Caco-2 (cell line): ENCODE measurements around the gene R3HDM2. TPM values are rescaled to one million over a fixed set of nuclear protein-coding genes. Genes with fewer than 3 reads are reported as not detected.

Experiments
- BruUV-seq: library from RNA; stranded (reverse); fragments of 400-500 nt; replicated peaks from 2 replicates; lab custom pipeline; 2021; lab: Mats Ljungman, UMichigan
- CTCF ChIA-PET: fragments of 300-600 bp; sonication (Branson Sonifier 250); formaldehyde crosslinking; loops from one replicate; lab custom pipeline; 2022; ENCODE audit warnings: antibody characterized with exemption; lab: Charles Lee
- POLR2A ChIA-PET: fragments of 300-600 bp; sonication (Branson Sonifier 250); formaldehyde crosslinking; loops from one replicate; lab custom pipeline; 2022; ENCODE audit warnings: antibody characterized with exemption; lab: Charles Lee
- DNase-seq, 2 experiments: peaks; one replicate each; pipeline versions ENCODE4 v3.0.0 to v3.0.0-alpha.2; 2020 to 2022
- H3K27me3 ChIP-seq: replicated peaks from 2 replicates; pipeline ENCODE4 v1.6.0; 2011; ENCODE audit warnings: low read length; ENCODE audit not compliant: control insufficient read depth, insufficient read depth
- H3K36me3 ChIP-seq: 2 replicates; pipeline ENCODE4 v1.5.1; 2011; ENCODE audit warnings: low read length; ENCODE audit not compliant: control insufficient read depth, insufficient read depth
- H3K4me1 ChIP-seq: fragments of 250-450 bp; sonication (Bioruptor Pico); 2 replicates; pipeline ENCODE4 v1.5.1; 2020; ENCODE audit warnings: mild to moderate bottlenecking
- H3K4me3 ChIP-seq: 2 replicates; pipeline ENCODE4 v1.5.1; 2011; ENCODE audit warnings: low read depth, mild to moderate bottlenecking, control low read depth, low read length
- H3K9me3 ChIP-seq: fragments of 250-450 bp; sonication (Bioruptor Pico); 2 replicates; pipeline ENCODE4 v1.5.1; 2020; ENCODE audit warnings: mild to moderate bottlenecking, moderate library complexity
- H3K27ac Mint-ChIP-seq: one replicate; pipeline ENCODE4 v1.8.0; 2022; ENCODE audit warnings: mixed read lengths; ENCODE audit not compliant: unreplicated experiment
- H3K27me3 Mint-ChIP-seq: one replicate; pipeline ENCODE4 v1.8.0; 2022; ENCODE audit warnings: mixed read lengths; ENCODE audit not compliant: insufficient read depth, unreplicated experiment
- H3K36me3 Mint-ChIP-seq: one replicate; pipeline ENCODE4 v1.8.0; 2022; ENCODE audit warnings: mild to moderate bottlenecking, mixed read lengths; ENCODE audit not compliant: insufficient read depth, unreplicated experiment
- H3K4me1 Mint-ChIP-seq: one replicate; pipeline ENCODE4 v1.8.0; 2022; ENCODE audit warnings: low read depth, mixed read lengths; ENCODE audit not compliant: unreplicated experiment
- H3K4me3 Mint-ChIP-seq: one replicate; pipeline ENCODE4 v1.8.0; 2022; ENCODE audit warnings: mild to moderate bottlenecking, moderate library complexity, mixed read lengths; ENCODE audit not compliant: unreplicated experiment
- H3K9me3 Mint-ChIP-seq: one replicate; pipeline ENCODE4 v1.8.0; 2022; ENCODE audit warnings: mixed read lengths; ENCODE audit not compliant: unreplicated experiment
- intact Hi-C: fragments of 100-400 bp; cut with micrococcal nuclease; formaldehyde crosslinking; loops from one replicate; pipeline ENCODE4 v1.10.0; 2022; ENCODE audit not compliant: unreplicated experiment
- total RNA-seq: library from RNA; stranded (reverse); gene quantifications from 2 replicates; pipeline ENCODE4 v1.2.3, GENCODE V29; 2022
- TF ChIP-seq, protein P1 (sequence below), 2 experiments: fragments of 200-600 bp in 1 of 2; IDR thresholded peaks; 1 replicate in 1 of 2; 2 replicates in 1 of 2; pipeline versions ENCODE4 v1.5.1 to v1.8.0; 2011 to 2022; ENCODE audit warnings: antibody characterized with exemption in 1 of 2, control low read depth in 1 of 2, inconsistent platforms in 1 of 2, low read depth in 1 of 2, low read length in 1 of 2, mild to moderate bottlenecking in 1 of 2, moderate library complexity in 1 of 2; ENCODE audit not compliant: insufficient read depth in 1 of 2, severe bottlenecking in 1 of 2, unreplicated experiment in 1 of 2

The R3HDM2 gene
- total RNA-seq, 1 experiment from 2014 or later, result 33.7 TPM

GRCh38 chr12:57479043-57479375, 48.2 kb upstream of the R3HDM2 start:
- Mint-ChIP-seq H3K36me3 (no peaks in the 10 kb centered on the region), H3K27me3 (peaks cover 19% of the 10 kb centered on the region), H3K4me3 (no peak overlapping the region), H3K4me1 (peaks cover 11% of the 10 kb centered on the region), H3K9me3 (no peaks in the 10 kb centered on the region), H3K27ac (no peak overlapping the region)
- H3K4me1 ChIP-seq, result no peaks in the 10 kb centered on the region
- POLR2A ChIA-PET, result no interaction called here
- no TSS peak for BruUV-seq
- H3K4me3 ChIP-seq, result no peak overlapping the region
- CTCF ChIA-PET, result no interaction called here
- TF ChIP-seq, protein P1, sequence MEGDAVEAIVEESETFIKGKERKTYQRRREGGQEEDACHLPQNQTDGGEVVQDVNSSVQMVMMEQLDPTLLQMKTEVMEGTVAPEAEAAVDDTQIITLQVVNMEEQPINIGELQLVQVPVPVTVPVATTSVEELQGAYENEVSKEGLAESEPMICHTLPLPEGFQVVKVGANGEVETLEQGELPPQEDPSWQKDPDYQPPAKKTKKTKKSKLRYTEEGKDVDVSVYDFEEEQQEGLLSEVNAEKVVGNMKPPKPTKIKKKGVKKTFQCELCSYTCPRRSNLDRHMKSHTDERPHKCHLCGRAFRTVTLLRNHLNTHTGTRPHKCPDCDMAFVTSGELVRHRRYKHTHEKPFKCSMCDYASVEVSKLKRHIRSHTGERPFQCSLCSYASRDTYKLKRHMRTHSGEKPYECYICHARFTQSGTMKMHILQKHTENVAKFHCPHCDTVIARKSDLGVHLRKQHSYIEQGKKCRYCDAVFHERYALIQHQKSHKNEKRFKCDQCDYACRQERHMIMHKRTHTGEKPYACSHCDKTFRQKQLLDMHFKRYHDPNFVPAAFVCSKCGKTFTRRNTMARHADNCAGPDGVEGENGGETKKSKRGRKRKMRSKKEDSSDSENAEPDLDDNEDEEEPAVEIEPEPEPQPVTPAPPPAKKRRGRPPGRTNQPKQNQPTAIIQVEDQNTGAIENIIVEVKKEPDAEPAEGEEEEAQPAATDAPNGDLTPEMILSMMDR (IDR thresholded peaks at IDR 0.05; ENCODE audit: insufficient read depth in 1 of 2, low read depth in 1 of 2, low read length in 1 of 2, severe bottlenecking in 1 of 2, unreplicated experiment in 1 of 2), result no peak
- intact Hi-C loops, result no loop called here
- H3K9me3 ChIP-seq, result no peaks in the 10 kb centered on the region
- DNase-seq, result no peak
- no peaks in the 10 kb centered on the region for H3K27me3 ChIP-seq
- no peaks in the 10 kb centered on the region for H3K36me3 ChIP-seq

- TF ChIP-seq, protein P1 (IDR thresholded peaks at IDR 0.05; ENCODE audit: insufficient read depth in 1 of 2, low read depth in 1 of 2, low read length in 1 of 2, severe bottlenecking in 1 of 2, unreplicated experiment in 1 of 2), result no peak
- ChIA-PET POLR2A (no interaction called here), CTCF (no interaction called here)
- Mint-ChIP-seq H3K36me3 (no peaks in the 10 kb centered on the region), H3K27me3 (peaks cover 19% of the 10 kb centered on the region), H3K9me3 (no peaks in the 10 kb centered on the region), H3K4me1 (peaks cover 4% of the 10 kb centered on the region), H3K4me3 (no peak overlapping the region), H3K27ac (no peak overlapping the region)
- Histone ChIP-seq H3K9me3 (no peaks in the 10 kb centered on the region), H3K27me3 (no peaks in the 10 kb centered on the region), H3K36me3 (no peaks in the 10 kb centered on the region), H3K4me1 (no peaks in the 10 kb centered on the region), H3K4me3 (no peak overlapping the region)
- intact Hi-C loops, result no loop called here
- BruUV-seq, result no TSS peak
- no peak for DNase-seq
Measured at GRCh38 chr12:57477710-57478681, 47.2 kb upstream of the R3HDM2 start.

- TF ChIP-seq, protein P1 (IDR thresholded peaks at IDR 0.05; ENCODE audit: insufficient read depth in 1 of 2, low read depth in 1 of 2, low read length in 1 of 2, severe bottlenecking in 1 of 2, unreplicated experiment in 1 of 2), result no peak
- H3K4me1 ChIP-seq, result no peaks in the 10 kb centered on the region
- CTCF ChIA-PET, result no interaction called here
- Mint-ChIP-seq H3K4me1 (peaks cover 4% of the 10 kb centered on the region), H3K27ac (no peak overlapping the region), H3K4me3 (no peak overlapping the region), H3K36me3 (no peaks in the 10 kb centered on the region), H3K27me3 (peaks cover 19% of the 10 kb centered on the region), H3K9me3 (no peaks in the 10 kb centered on the region)
- no peaks in the 10 kb centered on the region for H3K27me3 ChIP-seq
- no TSS peak for BruUV-seq
- no peaks in the 10 kb centered on the region for H3K9me3 ChIP-seq
- no peaks in the 10 kb centered on the region for H3K36me3 ChIP-seq
- no peak overlapping the region for H3K4me3 ChIP-seq
- POLR2A ChIA-PET, result interaction anchor here (0.5 kb wide), 2 partner anchors 164 to 1391 kb away, joined by 3 to 11 read pairs; no protein-coding TSS in a partner anchor
- DNase-seq, result no peak
- intact Hi-C loops, result no loop called here
Measured at GRCh38 chr12:57476993-57477709, 46.3 kb upstream of the R3HDM2 start.
